ENCODE results near the gene DENND2A.
"Not testable (repeated sequence)": the region's sequence is repeated elsewhere in the genome, so short reads cannot be mapped to it uniquely, and the experiment has no call there.

DENND2A gene

DNA sequence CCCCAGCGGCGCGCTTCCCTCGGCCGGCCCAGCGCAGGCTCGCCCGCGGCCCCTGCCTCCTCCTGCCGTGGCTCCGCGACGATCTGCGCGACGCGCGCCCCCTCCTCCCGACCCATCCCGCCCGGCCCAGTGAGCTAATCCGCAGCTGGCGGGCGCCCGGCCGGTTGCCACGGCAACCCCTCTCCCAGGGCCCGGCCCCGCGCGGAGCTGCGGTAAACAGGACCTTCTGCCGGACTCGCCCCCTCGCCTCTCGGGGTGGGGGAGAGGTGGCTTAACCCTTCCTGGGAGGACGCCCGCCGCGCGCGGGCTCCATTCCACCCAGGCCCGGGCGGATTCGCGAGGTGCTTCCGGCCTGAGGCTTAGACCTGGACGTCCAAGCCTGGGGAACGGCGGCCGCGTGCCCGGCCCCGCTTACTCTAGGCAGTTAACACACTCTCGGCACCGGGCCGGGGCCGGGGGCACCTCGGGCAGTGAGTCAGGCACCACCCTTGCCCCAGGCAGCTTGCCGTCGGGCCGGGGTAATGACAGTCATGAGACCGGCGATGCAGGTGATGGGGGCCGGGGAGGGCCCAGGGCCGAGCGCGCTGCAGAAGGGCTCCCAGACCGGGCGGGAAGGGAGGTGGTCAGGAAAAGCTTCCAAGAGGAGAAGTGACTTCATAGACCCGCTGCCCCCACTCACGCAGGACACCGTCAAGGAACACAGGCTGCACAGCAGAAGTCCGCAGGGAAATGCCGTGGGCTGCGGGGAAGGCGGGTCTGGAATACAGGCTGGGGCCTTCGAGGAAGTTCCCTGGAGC is at the start of gene DENND2A:
Gene DENND2A (minus strand): TSS at position 87 of the 797 bp plus-strand sequence. CDS start 38,416 bp downstream, outside the sequence.
- DNase-seq, result no peak

- DNase-seq, result no peak
These were observed 48.9 kb upstream of the DENND2A start for GRCh38 chr7:140689199-140690152.

GRCh38 chr7:140688341-140688740 is 47.7 kb upstream of the DENND2A start:
- no peak for DNase-seq

GRCh38 chr7:140686921-140687320 is 46.3 kb upstream of the DENND2A start:
- no peak for DNase-seq

DNA sequence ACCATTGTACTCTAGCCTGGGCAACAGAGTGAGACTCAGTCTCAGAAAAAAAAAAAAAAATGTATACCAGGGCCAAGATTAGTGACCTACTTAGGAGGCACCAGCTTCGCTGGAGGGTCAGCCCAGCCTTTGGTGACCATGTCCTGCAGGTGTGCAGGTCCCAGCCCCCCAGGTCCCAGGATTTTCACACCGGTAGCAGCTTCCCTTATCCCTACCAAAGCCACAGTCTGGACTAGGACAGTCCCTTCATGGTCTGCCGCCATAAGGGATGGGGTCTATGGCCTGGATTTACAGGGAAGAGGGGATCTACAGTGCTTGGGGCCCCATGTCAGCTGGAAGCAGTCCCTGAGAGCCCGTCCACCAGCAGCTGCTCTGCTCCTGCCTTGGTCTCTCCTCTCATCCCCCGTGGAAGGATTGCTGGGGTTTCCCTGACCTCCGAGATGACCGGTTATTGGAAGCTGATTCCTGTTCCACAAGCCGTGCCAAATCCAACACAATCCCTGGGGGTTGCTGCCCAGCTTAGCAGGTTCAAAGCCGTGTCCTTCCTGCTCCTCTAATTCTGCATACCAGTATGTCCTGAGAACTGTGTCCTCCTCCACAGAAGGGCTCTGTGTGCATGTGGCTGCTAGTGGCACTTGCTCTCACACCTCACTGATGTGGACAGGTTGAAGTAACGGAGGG is 44.9 kb upstream of the DENND2A start:
- DNase-seq, result no peak

GRCh38 chr7:140684066-140684950 is 43.7 kb upstream of the DENND2A start:
- no peak for DNase-seq

DNA sequence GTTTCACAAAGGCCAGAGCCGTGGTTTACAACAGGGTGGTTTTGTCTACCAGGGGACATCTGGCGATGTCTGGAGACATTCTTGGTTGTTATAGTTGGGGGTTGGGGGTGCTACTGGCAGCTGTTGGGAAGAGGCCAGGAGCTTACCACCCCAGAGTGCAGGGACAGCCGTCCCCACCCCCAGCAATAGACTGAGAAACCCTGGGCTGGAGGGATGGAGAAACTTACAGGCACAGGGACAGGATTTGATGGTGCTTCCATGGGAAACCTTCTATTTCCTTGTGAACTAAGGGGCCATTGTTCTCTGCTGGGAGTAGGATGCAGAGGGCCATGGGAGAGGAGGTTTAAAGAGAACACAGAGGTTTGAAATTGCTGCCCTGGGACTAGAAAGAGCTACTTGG is 43.0 kb upstream of the DENND2A start:
- no peak for DNase-seq

GRCh38 chr7:140681766-140682165 is 41.2 kb upstream of the DENND2A start:
- DNase-seq, result no peak

DNA sequence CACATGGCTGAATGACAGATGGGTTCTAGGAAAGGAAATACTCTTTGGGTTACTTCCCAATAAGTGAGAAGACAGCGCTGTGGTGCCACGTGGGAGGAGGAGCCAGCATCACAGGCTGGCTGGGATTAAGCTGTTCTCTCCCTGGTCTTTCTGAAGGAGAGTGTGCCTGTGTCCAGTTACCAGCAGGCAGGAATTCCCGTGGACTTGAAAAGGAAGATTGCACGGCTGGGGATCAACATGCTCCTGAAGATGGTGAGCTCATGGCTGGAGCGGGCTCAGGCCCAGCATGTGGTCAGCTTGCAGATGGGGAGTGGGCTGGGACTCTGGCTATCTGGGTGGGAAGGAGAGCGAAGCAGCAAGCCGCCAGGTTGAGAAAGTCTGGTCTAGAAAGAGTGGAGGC is 40.3 kb upstream of the DENND2A start:
- DNase-seq, result no peak

GRCh38 chr7:140679186-140679585 is 38.6 kb upstream of the DENND2A start:
- DNase-seq, result no peak

DNA sequence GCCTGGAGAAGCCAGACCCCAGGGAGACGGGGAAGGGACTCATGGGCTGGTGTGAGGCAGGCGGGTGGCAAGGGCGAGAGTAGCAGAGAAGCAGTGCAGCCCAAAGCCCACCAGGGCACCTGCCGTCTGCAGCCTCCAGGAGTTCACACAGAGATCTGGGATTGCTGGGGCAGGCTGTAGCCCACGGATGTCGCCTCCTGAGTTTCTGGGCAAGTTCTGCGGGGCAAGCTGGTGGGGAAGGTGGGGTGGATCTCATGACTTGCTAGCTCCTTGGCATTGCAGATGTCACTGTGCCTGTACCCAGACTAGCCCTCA is 38.2 kb upstream of the DENND2A start:
- no peak for DNase-seq

- DNase-seq, result no peak
These were observed 37.6 kb upstream of the DENND2A start for GRCh38 chr7:140678081-140678815.

DNA sequence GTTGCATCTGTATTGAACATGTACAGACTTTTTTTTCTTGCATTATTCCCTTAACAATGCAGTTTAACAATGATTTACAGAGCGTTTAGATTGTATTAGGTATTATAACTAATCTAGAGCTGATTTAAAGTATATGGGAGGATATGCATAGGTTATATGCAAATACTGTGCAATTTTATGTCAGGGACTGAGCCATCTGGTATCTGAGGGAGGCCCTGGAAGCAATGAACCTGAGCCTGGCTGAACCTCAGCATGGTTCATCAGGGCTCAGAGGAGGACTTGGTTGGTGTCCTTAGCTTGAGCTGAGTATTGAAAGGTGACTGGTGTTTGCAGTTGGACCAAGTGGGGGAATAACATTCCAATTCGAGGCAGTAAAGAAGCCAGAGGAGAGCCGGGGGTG is 36.9 kb upstream of the DENND2A start:
- DNase-seq, result no peak

DNA sequence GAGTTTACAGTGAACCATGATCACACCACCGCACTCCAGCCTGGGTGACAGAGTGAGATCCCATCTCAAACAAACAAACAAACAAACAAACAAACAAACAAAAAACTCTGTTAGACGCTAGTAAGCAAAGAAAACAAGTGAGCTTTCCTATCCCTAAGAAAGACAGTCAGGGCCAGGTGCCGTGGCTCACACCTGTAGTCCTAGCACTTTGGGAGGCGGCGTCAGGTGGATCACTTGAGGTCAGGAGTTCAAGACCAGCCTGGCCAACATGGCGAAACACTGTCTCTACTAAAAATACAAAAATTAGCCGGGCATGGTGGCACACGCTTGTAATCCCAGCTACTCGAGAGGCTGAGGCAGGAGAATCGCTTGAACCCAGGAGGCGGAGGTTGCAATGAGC is 36.3 kb upstream of the DENND2A start:
- not testable (repeated sequence) for DNase-seq

DNA sequence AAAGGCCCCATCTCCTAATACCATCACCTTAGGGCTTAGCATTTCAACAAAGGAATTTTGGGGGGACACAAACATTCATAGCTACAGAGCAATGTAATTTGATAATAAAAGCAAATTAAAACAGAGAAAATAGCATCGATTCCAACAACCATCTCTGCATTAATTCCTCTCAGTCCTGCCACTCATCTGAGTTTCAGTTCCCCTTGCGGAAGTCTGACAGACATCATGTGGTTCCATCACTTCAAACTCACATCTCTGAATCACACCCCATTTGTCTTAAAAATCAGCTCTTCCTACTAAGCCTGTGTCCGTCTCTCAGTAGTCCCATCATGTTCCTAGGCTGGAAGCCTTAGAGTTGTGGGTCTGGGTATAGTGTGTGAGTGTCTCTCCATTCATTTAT is 35.7 kb upstream of the DENND2A start:
- DNase-seq, result no peak

GRCh38 chr7:140675726-140676125 is 35.1 kb upstream of the DENND2A start:
- DNase-seq, result no peak

- no peak for DNase-seq
These were observed 34.5 kb upstream of the DENND2A start for GRCh38 chr7:140674899-140675701.

DNA sequence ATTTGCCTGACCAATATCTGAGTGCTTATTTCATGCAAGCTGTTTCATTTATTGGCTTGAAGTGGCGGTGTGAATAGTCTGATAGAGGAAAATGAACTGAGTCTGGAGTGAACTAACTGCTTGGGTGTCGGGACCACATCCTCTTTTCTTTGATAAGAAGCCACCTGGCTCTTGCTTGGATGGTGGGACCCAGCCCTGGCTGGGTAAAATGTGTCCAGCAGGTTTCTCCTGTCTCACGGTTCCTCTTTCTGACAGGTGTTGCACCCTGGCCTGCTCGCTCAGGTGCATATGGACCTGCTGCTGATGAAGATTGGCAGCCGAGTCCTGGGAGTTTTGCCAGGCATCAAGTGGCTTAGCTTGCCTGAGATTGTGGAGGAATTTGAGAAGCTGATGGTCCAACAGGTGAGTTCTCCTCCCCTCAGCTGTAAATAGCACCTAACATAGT is 33.8 kb upstream of the DENND2A start:
- DNase-seq, result no peak

DNA sequence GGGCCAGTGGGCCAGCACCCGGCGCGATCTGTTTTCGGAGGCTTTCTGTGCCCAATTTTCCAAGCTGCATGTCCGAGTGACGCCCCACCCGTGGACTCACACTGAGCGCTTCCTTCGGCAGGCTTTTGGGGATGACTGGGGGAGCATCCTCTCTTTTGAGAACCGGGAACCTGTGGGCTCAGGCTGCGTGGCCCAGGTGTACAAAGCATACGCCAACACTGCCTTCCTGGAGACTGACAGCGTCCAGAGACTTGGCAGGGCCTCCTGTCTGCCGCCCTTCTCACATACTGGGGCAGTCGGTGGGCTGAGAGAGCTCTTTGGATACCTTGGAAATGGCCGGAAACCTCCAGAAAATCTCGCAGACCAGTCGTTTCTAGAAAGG is 33.2 kb upstream of the DENND2A start:
- DNase-seq, result no peak

DNA sequence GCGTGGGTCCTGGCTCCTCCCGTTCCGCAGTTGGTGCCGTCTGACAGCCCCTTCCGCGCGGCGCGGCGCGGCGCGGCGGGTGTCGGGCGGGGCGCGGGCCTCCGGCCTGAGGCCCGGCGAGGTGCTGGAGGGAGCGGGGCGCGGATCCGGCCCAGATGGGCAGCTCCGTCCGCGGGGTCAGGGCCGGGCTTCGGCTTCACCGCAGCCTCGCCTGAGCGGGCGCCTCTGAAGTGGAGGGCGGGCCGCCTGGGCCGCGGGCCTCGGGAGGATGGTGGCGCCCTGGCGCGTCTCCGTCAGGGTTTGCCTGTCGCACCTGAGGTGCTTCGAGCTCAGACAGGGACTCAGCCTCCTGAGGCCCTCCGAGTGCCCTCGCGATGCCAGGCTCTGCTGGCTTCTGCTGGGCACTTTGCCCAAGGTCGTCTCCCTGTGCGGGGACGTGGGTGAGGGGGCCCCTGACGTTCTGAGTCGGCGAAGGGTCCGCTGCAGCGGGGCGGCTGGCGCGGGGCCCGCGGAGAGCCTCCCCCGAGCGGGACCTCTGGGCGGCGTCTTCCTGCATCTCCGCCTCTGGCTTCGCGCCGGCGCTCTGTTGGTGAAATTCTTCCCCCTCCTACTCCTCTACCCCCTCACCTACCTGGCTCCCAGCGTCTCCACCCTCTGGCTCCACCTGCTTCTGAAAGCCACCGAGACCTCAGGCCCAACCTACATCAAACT is 32.6 kb upstream of the DENND2A start:
- peak; percentile 53 for DNase-seq
